H9 (cell line): ENCODE measurements around the gene HLTF. TPM values are rescaled to one million over a fixed set of nuclear protein-coding genes. Genes with fewer than 3 reads are reported as not detected.

Source experiments
- DNase-seq: peaks from one replicate; pipeline ENCODE4 v3.0.0-alpha.2; 2017
- H2AFZ ChIP-seq: one replicate; pipeline ENCODE4 v1.6.1; 2013; ENCODE audit warnings: mild to moderate bottlenecking, low read length, control low read depth, moderate library complexity
- H2AK5ac ChIP-seq: 2 replicates; pipeline ENCODE4 v1.6.1; 2013; ENCODE audit warnings: low read length, control low read depth, mixed read lengths; ENCODE audit not compliant: insufficient read length
- H2BK120ac ChIP-seq: one replicate; pipeline ENCODE4 v1.6.1; 2013; ENCODE audit warnings: low read depth, mild to moderate bottlenecking, low read length, control low read depth, inconsistent platforms; ENCODE audit not compliant: poor library complexity, severe bottlenecking
- H2BK12ac ChIP-seq: 2 replicates; pipeline ENCODE4 v1.6.1; 2013; ENCODE audit warnings: low read length, control low read depth, mixed read lengths, low read depth; ENCODE audit not compliant: insufficient read length
- H2BK15ac ChIP-seq: 2 replicates; pipeline ENCODE4 v1.6.1; 2013; ENCODE audit warnings: low read depth, low read length, control low read depth
- H2BK20ac ChIP-seq: one replicate; pipeline ENCODE4 v1.6.1; 2013; ENCODE audit warnings: low read depth, mild to moderate bottlenecking, low read length, control low read depth, inconsistent platforms; ENCODE audit not compliant: poor library complexity, severe bottlenecking
- H2BK5ac ChIP-seq: 2 replicates; pipeline ENCODE4 v1.6.1; 2013; ENCODE audit warnings: low read length, control low read depth, mixed read lengths; ENCODE audit not compliant: insufficient read length
- H3K14ac ChIP-seq: 2 replicates; pipeline ENCODE4 v1.6.1; 2013; ENCODE audit warnings: low read length, control low read depth; ENCODE audit not compliant: insufficient read depth
- H3K18ac ChIP-seq: 2 replicates; pipeline ENCODE4 v1.6.1; 2013; ENCODE audit warnings: low read depth, mild to moderate bottlenecking, mixed read lengths, low read length, control low read depth; ENCODE audit not compliant: insufficient read length
- H3K23ac ChIP-seq: 2 replicates; pipeline ENCODE4 v1.6.1; 2013; ENCODE audit warnings: low read length, control low read depth, mixed read lengths, low read depth; ENCODE audit not compliant: insufficient read length
- H3K23me2 ChIP-seq: 2 replicates; pipeline ENCODE4 v1.6.1; 2013; ENCODE audit warnings: low read depth, mild to moderate bottlenecking, mixed read lengths, low read length, control low read depth; ENCODE audit not compliant: insufficient read length, poor library complexity, severe bottlenecking
- H3K27ac ChIP-seq: 2 replicates; pipeline ENCODE4 v1.5.1; 2013; ENCODE audit warnings: low read length, control low read depth, mixed read lengths, low read depth; ENCODE audit not compliant: insufficient read length
- H3K27me3 ChIP-seq: 2 replicates; pipeline ENCODE4 v1.6.1; 2013; ENCODE audit warnings: low read length, control low read depth, inconsistent platforms; ENCODE audit not compliant: insufficient read depth
- H3K4ac ChIP-seq: 2 replicates; pipeline ENCODE4 v1.6.1; 2013; ENCODE audit warnings: low read depth, mild to moderate bottlenecking, control low read depth, inconsistent platforms, low read length, moderate library complexity
- H3K4me1 ChIP-seq: 2 replicates; pipeline ENCODE4 v1.6.1; 2013; ENCODE audit warnings: low read length, control low read depth, inconsistent platforms; ENCODE audit not compliant: insufficient read depth
- H3K4me2 ChIP-seq: 2 replicates; pipeline ENCODE4 v1.6.1; 2013; ENCODE audit warnings: low read length, control low read depth, mixed read lengths; ENCODE audit not compliant: insufficient read length, insufficient read depth
- H3K56ac ChIP-seq: 2 replicates; pipeline ENCODE4 v1.6.1; 2013; ENCODE audit warnings: low read depth, mild to moderate bottlenecking, mixed read lengths, low read length, control low read depth; ENCODE audit not compliant: insufficient read length
- H3K79me1 ChIP-seq: 2 replicates; pipeline ENCODE4 v1.6.1; 2013; ENCODE audit warnings: low read depth, mild to moderate bottlenecking, moderate library complexity, low read length, control low read depth, inconsistent platforms; ENCODE audit not compliant: insufficient read depth, poor library complexity, severe bottlenecking
- H3K79me2 ChIP-seq: 2 replicates; pipeline ENCODE4 v1.6.1; 2013; ENCODE audit warnings: low read length, control low read depth, inconsistent platforms; ENCODE audit not compliant: insufficient read depth
- H3K9ac ChIP-seq: 2 replicates; pipeline ENCODE4 v1.6.1; 2013; ENCODE audit warnings: low read length, control low read depth, mixed read lengths; ENCODE audit not compliant: insufficient read length; ENCODE audit errors: extremely low read depth
- H3K9me3 ChIP-seq: one replicate; pipeline ENCODE4 v1.6.1; 2013; ENCODE audit warnings: low read depth, low read length, inconsistent platforms; ENCODE audit not compliant: control insufficient read depth
- H3T11ph ChIP-seq: one replicate; pipeline ENCODE4 v1.6.1; 2013; ENCODE audit warnings: mild to moderate bottlenecking, low read length, control low read depth, inconsistent platforms
- H4K20me1 ChIP-seq: one replicate; pipeline ENCODE4 v1.6.1; 2013; ENCODE audit not compliant: control insufficient read depth, insufficient read length, insufficient read depth
- H4K5ac ChIP-seq: 2 replicates; pipeline ENCODE4 v1.6.1; 2013; ENCODE audit warnings: low read depth, mild to moderate bottlenecking, mixed read lengths, low read length, control low read depth; ENCODE audit not compliant: insufficient read length
- H4K8ac ChIP-seq: replicated peaks from 2 replicates; pipeline ENCODE4 v1.6.1; 2013; ENCODE audit warnings: low read length, control low read depth, mixed read lengths, low read depth; ENCODE audit not compliant: insufficient read length
- H4K91ac ChIP-seq: 2 replicates; pipeline ENCODE4 v1.6.1; 2013; ENCODE audit warnings: low read depth, mild to moderate bottlenecking, moderate library complexity, mixed read lengths, low read length, control low read depth; ENCODE audit not compliant: insufficient read length
- H3K27ac Mint-ChIP-seq, 3 experiments: 2 replicates in 2 of 3; 3 replicates in 1 of 3; pipeline ENCODE4 v1.8.0; 2020 to 2021; ENCODE audit warnings: mixed read lengths in 3 of 3, mild to moderate bottlenecking in 1 of 3, moderate library complexity in 1 of 3
- H3K27me3 Mint-ChIP-seq: 2 replicates; pipeline ENCODE4 v1.8.0; 2021; ENCODE audit warnings: low read depth, mild to moderate bottlenecking, moderate library complexity, mixed read lengths
- H3K36me3 Mint-ChIP-seq, 3 experiments: 2 replicates in 2 of 3; 3 replicates in 1 of 3; pipeline ENCODE4 v1.8.0; 2020 to 2021; ENCODE audit warnings: low read depth in 3 of 3, mixed read lengths in 3 of 3; ENCODE audit not compliant: insufficient read depth in 1 of 3
- H3K4me1 Mint-ChIP-seq, 2 experiments: 2 replicates each; pipeline ENCODE4 v1.8.0; 2020; ENCODE audit warnings: mixed read lengths in 2 of 2
- H3K4me3 Mint-ChIP-seq, 2 experiments: 2 replicates in 1 of 2; 3 replicates in 1 of 2; pipeline ENCODE4 v1.8.0; 2020 to 2021; ENCODE audit warnings: mild to moderate bottlenecking in 2 of 2, mixed read lengths in 2 of 2, moderate library complexity in 1 of 2
- H3K9me3 Mint-ChIP-seq, 2 experiments: 2 replicates in 1 of 2; 3 replicates in 1 of 2; pipeline ENCODE4 v1.8.0; 2020; ENCODE audit warnings: mild to moderate bottlenecking in 2 of 2, mixed read lengths in 2 of 2, moderate library complexity in 1 of 2
- whole genome bisulfite sequencing: extraction: QIAGEN DNeasy Blood & Tissue Kit; methylation state at CpG from one replicate; pipeline ENCODE4 v1.1.7; 2013; ENCODE audit warnings: missing lambda C conversion rate, low lambda C conversion rate, mixed read lengths; ENCODE audit not compliant: insufficient read length; ENCODE audit errors: extremely low coverage; 5-methylcytosine and 5-hydroxymethylcytosine counted together
- total RNA-seq: library from RNA; stranded (reverse); gene quantifications from 2 replicates; pipeline ENCODE4 v1.2.1, GENCODE V29; 2021
- TF ChIP-seq, protein P1 (sequence below): fragments of 200-600 bp; sonication (generic); conservative IDR thresholded peaks from 3 replicates; pipeline ENCODE4 v1.8.0; 2021; ENCODE audit warnings: antibody characterized with exemption, mild to moderate bottlenecking

HLTF gene
- total RNA-seq, 1 experiment from 2014 or later: 41.5 TPM

DNA sequence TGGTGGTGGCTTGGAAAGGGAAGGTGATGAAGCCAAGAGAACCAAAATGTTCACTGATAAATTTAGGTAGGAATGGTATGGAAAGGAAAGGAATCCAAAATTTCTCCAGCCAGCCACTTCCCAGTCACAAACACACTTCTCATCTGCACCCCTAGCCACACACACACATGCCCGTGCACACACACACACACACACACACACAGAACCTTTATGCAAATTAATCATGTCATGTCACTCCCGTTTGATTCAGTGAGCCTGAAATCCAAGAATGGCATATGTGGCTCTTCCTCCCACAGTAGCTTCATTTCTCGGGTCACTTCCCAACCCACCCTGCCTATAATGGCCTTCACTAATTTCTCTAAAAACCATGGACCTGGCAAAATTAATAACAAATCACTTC is 3.1 kb upstream of the HLTF start:
- Histone ChIP-seq H3K27me3 (no peaks in the 10 kb centered on the region; the same call in 1 of the 2 replicates), H3K79me2 (no peaks in the 10 kb centered on the region), H3K4me1 (no peaks in the 10 kb centered on the region), H3K23ac (no peak overlapping the region), H3K18ac (no peak overlapping the region), H3K14ac (no peak overlapping the region), H2BK120ac (no peak overlapping the region), H3K27ac (no peak overlapping the region), H2BK5ac (no peak overlapping the region), H2AFZ (no peak overlapping the region), H4K5ac (no peak overlapping the region), H2BK15ac (no peak overlapping the region), H3K56ac (no peak overlapping the region), H4K8ac (no peak overlapping the region), H3T11ph (no peak overlapping the region), H4K91ac (no peak overlapping the region), H3K4ac (no peak overlapping the region), H2BK20ac (no peak overlapping the region), H3K9ac (no peak overlapping the region), H3K9me3 (no peaks in the 10 kb centered on the region), H3K79me1 (no peaks in the 10 kb centered on the region), H2BK12ac (no peak overlapping the region), H2AK5ac (no peak overlapping the region), H4K20me1 (no peaks in the 10 kb centered on the region), H3K4me2 (no peak overlapping the region), H3K23me2 (peaks cover 5% of the 10 kb centered on the region)
- no peak overlapping the region for H3K27ac Mint-ChIP-seq
- H3K9me3 Mint-ChIP-seq: peaks cover 0 to 3% of the 10 kb centered on the region in 2 experiments; a peak in 2 of 5 replicates
- no peak overlapping the region for H3K4me3 Mint-ChIP-seq
- TF ChIP-seq, protein P1, sequence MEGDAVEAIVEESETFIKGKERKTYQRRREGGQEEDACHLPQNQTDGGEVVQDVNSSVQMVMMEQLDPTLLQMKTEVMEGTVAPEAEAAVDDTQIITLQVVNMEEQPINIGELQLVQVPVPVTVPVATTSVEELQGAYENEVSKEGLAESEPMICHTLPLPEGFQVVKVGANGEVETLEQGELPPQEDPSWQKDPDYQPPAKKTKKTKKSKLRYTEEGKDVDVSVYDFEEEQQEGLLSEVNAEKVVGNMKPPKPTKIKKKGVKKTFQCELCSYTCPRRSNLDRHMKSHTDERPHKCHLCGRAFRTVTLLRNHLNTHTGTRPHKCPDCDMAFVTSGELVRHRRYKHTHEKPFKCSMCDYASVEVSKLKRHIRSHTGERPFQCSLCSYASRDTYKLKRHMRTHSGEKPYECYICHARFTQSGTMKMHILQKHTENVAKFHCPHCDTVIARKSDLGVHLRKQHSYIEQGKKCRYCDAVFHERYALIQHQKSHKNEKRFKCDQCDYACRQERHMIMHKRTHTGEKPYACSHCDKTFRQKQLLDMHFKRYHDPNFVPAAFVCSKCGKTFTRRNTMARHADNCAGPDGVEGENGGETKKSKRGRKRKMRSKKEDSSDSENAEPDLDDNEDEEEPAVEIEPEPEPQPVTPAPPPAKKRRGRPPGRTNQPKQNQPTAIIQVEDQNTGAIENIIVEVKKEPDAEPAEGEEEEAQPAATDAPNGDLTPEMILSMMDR: no peak
- peaks cover 38% of the 10 kb centered on the region for H3K27me3 Mint-ChIP-seq
- H3K36me3 Mint-ChIP-seq: peaks cover 2 to 12% (median 6%) of the 10 kb centered on the region in 3 experiments; a peak in 6 of 7 replicates
- no CpG with 5 or more reads among the region's 3 CpGs for WGBS
- no peak for DNase-seq
- peaks cover 8 to 10% of the 10 kb centered on the region in 2 experiments for H3K4me1 Mint-ChIP-seq
